ENCODE results near the gene BRD1.

Gene BRD1

GRCh38 chr22:49800408-49801238 lies 27.1 kb downstream of the BRD1 start:
- no peak for DNase-seq (ENCODE audit: low read depth)

GRCh38 chr22:49799431-49800075 lies 28.1 kb downstream of the BRD1 start:
- no peak for DNase-seq (ENCODE audit: low read depth)

- no peak for DNase-seq (ENCODE audit: low read depth)
Observed at GRCh38 chr22:49798486-49799151, 29.1 kb downstream of the BRD1 start.

GRCh38 chr22:49797706-49798105 lies 30.0 kb downstream of the BRD1 start:
- DNase-seq (ENCODE audit: low read depth), result no peak

- no peak for DNase-seq (ENCODE audit: low read depth)
Observed at GRCh38 chr22:49796596-49797270, 30.9 kb downstream of the BRD1 start.

- no peak for DNase-seq (ENCODE audit: low read depth)
Observed at GRCh38 chr22:49795521-49795920, 32.2 kb downstream of the BRD1 start.

GRCh38 chr22:49793871-49794270 lies 33.8 kb downstream of the BRD1 start:
- no peak for DNase-seq (ENCODE audit: low read depth)

- no peak for DNase-seq (ENCODE audit: low read depth)
Observed at GRCh38 chr22:49793296-49793695, 34.4 kb downstream of the BRD1 start.

GRCh38 chr22:49792107-49792506 lies 35.6 kb downstream of the BRD1 start:
- DNase-seq (ENCODE audit: low read depth), result no peak

- DNase-seq (ENCODE audit: low read depth), result no peak
Observed at GRCh38 chr22:49791682-49792081, 36.0 kb downstream of the BRD1 start.

- no peak for DNase-seq (ENCODE audit: low read depth)
Observed at GRCh38 chr22:49790912-49791311, 36.8 kb downstream of the BRD1 start.

GRCh38 chr22:49789289-49790141 lies 38.2 kb downstream of the BRD1 start:
- DNase-seq (ENCODE audit: low read depth), result peak; percentile 21

GRCh38 chr22:49788504-49788903 lies 39.2 kb downstream of the BRD1 start:
- DNase-seq (ENCODE audit: low read depth), result no peak

- no peak for DNase-seq (ENCODE audit: low read depth)
Observed at GRCh38 chr22:49787861-49788260, 39.8 kb downstream of the BRD1 start.

- no peak for DNase-seq (ENCODE audit: low read depth)
Observed at GRCh38 chr22:49786976-49787706, 40.5 kb downstream of the BRD1 start.

- DNase-seq (ENCODE audit: low read depth), result no peak
Observed at GRCh38 chr22:49785841-49786471, 41.7 kb downstream of the BRD1 start.

GRCh38 chr22:49785046-49785521 lies 42.6 kb downstream of the BRD1 start:
- DNase-seq (ENCODE audit: low read depth), result no peak

GRCh38 chr22:49784630-49784971 lies 43.1 kb downstream of the BRD1 start:
- no peak for DNase-seq (ENCODE audit: low read depth)

GRCh38 chr22:49783926-49784629 lies 43.6 kb downstream of the BRD1 start:
- no peak for DNase-seq (ENCODE audit: low read depth)
